VCaP (cell line): ENCODE results near the gene ARID3A.

Source experiments
- H3K27ac ChIP-seq: fragments of 450-650 bp; 2 replicates; pipeline ENCODE4 v1.5.1; 2017
- CTCF ChIP-seq: fragments of 450-650 bp; conservative IDR thresholded peaks from 2 replicates; pipeline ENCODE4 v1.5.1; 2017; ENCODE audit warnings: mild to moderate bottlenecking, moderate library complexity

Gene ARID3A

GRCh38 chr19:896999-897398 lies 28.8 kb upstream of the ARID3A start:
- no peak for TF ChIP-seq CTCF
- H3K27ac ChIP-seq, result no peak overlapping the region

GRCh38 chr19:897442-898039 lies 28.3 kb upstream of the ARID3A start:
- no peak overlapping the region for H3K27ac ChIP-seq
- no peak; the same call in 1 of the 2 replicates for TF ChIP-seq CTCF

- no peak for TF ChIP-seq CTCF
- no peak overlapping the region for H3K27ac ChIP-seq
These were observed 27.2 kb upstream of the ARID3A start for GRCh38 chr19:898663-899062.

- no peak for TF ChIP-seq CTCF
- no peak overlapping the region for H3K27ac ChIP-seq
These were observed 26.3 kb upstream of the ARID3A start for GRCh38 chr19:899336-900042.

- H3K27ac ChIP-seq, result no peak overlapping the region
- no peak for TF ChIP-seq CTCF
These were observed 25.9 kb upstream of the ARID3A start for GRCh38 chr19:900043-900301.

GRCh38 chr19:900302-901111 lies 25.3 kb upstream of the ARID3A start:
- no peak for TF ChIP-seq CTCF
- H3K27ac ChIP-seq, result no peak overlapping the region

GRCh38 chr19:901216-902092 lies 24.4 kb upstream of the ARID3A start:
- TF ChIP-seq CTCF, result no peak
- H3K27ac ChIP-seq, result no peak overlapping the region
